Stomach (tissue), 4 donors: ENCODE measurements around the gene KRR1.
"Not testable (repeated sequence)": the region's sequence is repeated elsewhere in the genome, so short reads cannot be mapped to it uniquely, and the experiment has no call there.

ENCODE experiments used
- CTCF ChIP-seq, 7 experiments: fragments of 450-650 bp in 4 of 7; fragments of 200-600 bp in 3 of 7; sonication (generic) in 3 of 7; IDR thresholded peaks; one replicate each; pipeline ENCODE4 v1.5.1; 2016 to 2019; ENCODE audit warnings: antibody characterized with exemption in 7 of 7, control low read depth in 2 of 7, mild to moderate bottlenecking in 1 of 7
- EP300 ChIP-seq: sonication (generic); formaldehyde crosslinking; IDR thresholded peaks from one replicate; pipeline ENCODE4 v1.6.1; 2017; ENCODE audit warnings: antibody characterized with exemption
- POLR2A ChIP-seq, 4 donors: fragments of 450-650 bp; IDR thresholded peaks; one replicate each; pipeline ENCODE4 v1.6.1; 2016; ENCODE audit warnings: antibody characterized with exemption in 4 of 4, control low read depth in 2 of 4, mild to moderate bottlenecking in 1 of 4, moderate library complexity in 1 of 4
- POLR2AphosphoS5 ChIP-seq, 3 donors: sonication (generic); formaldehyde crosslinking; IDR thresholded peaks; one replicate each; pipeline ENCODE4 v1.6.1; 2016; ENCODE audit warnings: antibody characterized with exemption in 3 of 3

GRCh38 chr12:75445137-75445507 is 66.3 kb downstream of the KRR1 start:
- TF ChIP-seq CTCF (IDR thresholded peaks at IDR 0.05); EP300; POLR2A (IDR thresholded peaks at IDR 0.05); POLR2AphosphoS5 (IDR thresholded peaks at IDR 0.05): not testable (repeated sequence)
